ENCODE data around the gene TEAD3.

GRCh38 chr6:35442693-35443092 lies 54.2 kb downstream of the TEAD3 start:
- TF ChIP-seq CTCF (IDR thresholded peaks at IDR 0.05; ENCODE audit: low read length) (no peak), EZH2 (optimal IDR thresholded peaks at IDR 0.05; ENCODE audit: low read depth, low read length) (no peak), EZH2phosphoT487 (IDR thresholded peaks at IDR 0.05; ENCODE audit: low read length) (no peak)

Data from MM.1S (cell line).